Activated CD4-positive, alpha-beta T cell treated with anti-CD3 and anti-CD28 coated beads, Interleukin-2, amount 10 ng/mL, durations not matched to agents 24 days and 14 days (primary cell): Measurements from ENCODE around the gene UGT1A9. TPM values are rescaled to one million over a fixed set of nuclear protein-coding genes. Genes with fewer than 3 reads are reported as not detected.

ENCODE experiments used
- DNase-seq: peaks from one replicate; pipeline ENCODE4 v3.0.0; 2022
- H3K27ac Mint-ChIP-seq: one replicate; pipeline ENCODE4 v1.8.0; 2022; ENCODE audit warnings: mild to moderate bottlenecking, mixed read lengths
- H3K27me3 Mint-ChIP-seq: one replicate; pipeline ENCODE4 v1.8.0; 2022; ENCODE audit warnings: mixed read lengths
- H3K36me3 Mint-ChIP-seq: one replicate; pipeline ENCODE4 v1.8.0; 2022; ENCODE audit warnings: low read depth, mild to moderate bottlenecking, mixed read lengths
- H3K4me1 Mint-ChIP-seq: one replicate; pipeline ENCODE4 v1.8.0; 2021; ENCODE audit warnings: mixed read lengths
- H3K4me3 Mint-ChIP-seq: one replicate; pipeline ENCODE4 v1.8.0; 2022; ENCODE audit warnings: mild to moderate bottlenecking, moderate library complexity, mixed read lengths
- H3K9me3 Mint-ChIP-seq: one replicate; pipeline ENCODE4 v1.8.0; 2021; ENCODE audit warnings: mixed read lengths
- intact Hi-C: fragments of 100-400 bp; cut with micrococcal nuclease; formaldehyde crosslinking; loops from one replicate; pipeline ENCODE4 v1.15.1; 2023
- total RNA-seq: library from RNA; stranded (reverse); gene quantifications from 2 replicates; pipeline ENCODE4 v1.2.3, GENCODE V29; 2022

UGT1A9 gene
- total RNA-seq, 1 donor from 2014 or later = not detected

DNA sequence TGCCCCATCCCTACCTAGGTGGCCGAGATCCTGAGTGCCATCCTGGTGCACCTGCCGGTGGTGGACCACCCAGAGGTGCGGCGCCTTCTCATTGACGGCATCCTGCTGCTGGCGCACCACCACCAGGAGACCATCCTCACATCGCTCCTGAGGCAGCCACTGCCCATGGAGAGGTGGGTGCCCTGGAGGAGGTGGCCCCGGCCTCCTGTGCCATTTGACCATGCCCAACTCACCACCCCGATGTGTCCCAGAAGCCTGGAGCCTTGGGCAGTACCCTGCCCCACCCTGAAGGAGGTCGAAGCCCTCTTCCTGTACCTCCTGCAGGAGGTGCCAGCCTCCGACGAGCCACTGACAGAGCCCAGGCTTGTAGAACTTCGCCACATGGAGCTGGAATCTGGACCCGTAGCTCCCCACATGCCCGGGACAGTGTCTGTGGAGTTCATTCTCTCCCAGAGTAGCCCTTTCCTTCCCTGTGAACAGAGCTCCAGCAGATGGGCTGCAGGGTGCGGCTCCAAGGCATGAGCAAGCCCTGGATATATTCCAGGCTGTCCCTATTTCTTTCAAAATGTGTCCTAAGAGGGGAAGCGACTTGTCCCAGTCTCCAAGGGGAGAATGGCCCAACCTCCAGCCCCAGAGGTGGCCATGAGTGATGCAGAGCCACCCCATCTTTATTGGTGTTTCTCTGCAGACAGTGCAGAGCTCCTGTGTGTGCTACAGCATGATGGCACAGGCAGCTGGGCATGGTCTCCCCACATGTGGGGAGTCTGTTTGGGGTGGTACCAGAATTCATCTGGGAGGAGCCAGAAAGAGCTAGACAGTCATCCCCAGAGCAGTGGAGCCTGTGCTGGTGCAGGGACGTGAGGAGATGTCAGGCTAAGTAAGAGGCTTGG lies 148.4 kb downstream of the UGT1A9 start:
- Mint-ChIP-seq H3K4me3 (no peak overlapping the region), H3K4me1 (no peaks in the 10 kb centered on the region)

DNA sequence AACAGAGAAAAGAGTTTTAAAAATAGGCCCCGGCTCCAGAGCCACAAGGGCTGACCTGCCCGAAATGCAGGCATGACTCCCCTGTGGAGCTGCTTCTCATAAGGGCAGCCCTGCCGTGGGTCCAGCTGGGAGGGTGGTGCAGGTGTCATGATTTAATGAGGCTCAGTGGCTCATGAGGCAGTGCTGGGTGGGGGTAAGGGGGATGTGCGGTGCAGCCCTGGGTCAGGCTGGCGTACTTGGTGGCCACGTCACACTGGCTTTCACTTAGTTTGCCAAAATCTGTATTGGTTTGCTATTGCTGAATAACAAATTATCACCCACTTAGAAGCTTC lies 149.0 kb downstream of the UGT1A9 start:
- DNase-seq = no peak
- Mint-ChIP-seq H3K4me1 (no peaks in the 10 kb centered on the region), H3K27me3 (peaks cover 13% of the 10 kb centered on the region), H3K4me3 (no peak overlapping the region), H3K27ac (no peak overlapping the region), H3K9me3 (no peaks in the 10 kb centered on the region), H3K36me3 (no peaks in the 10 kb centered on the region)
- intact Hi-C loops = no loop called here

More for the DNA sequence above, 148.4 kb downstream of the UGT1A9 start:
- peaks cover 8% of the 10 kb centered on the region for H3K27me3 Mint-ChIP-seq
- no peak for DNase-seq
- H3K27ac Mint-ChIP-seq = no peak overlapping the region
- H3K36me3 Mint-ChIP-seq = no peaks in the 10 kb centered on the region
- no peaks in the 10 kb centered on the region for H3K9me3 Mint-ChIP-seq
- intact Hi-C loops = no loop called here

DNA sequence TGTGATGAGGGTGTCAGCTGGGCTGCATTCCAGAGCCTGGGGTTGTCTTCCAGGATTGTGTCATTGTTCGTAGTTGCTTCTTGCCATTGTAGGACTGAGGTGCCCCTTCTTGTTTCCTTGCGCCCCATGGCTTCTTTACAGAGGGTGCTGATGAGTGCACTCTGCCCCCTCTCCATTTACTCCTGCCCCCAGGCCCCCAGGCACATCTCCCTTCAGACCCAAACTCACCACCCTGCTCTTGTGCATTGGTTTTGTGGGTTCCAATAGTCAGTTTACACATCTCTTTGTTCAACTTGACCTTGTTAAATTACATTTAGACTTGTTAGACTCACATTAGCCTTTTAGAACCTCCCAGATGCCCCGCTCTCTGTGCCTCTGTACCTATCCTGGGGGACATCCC lies 149.5 kb downstream of the UGT1A9 start:
- Mint-ChIP-seq H3K27me3 (peaks cover 12% of the 10 kb centered on the region), H3K4me3 (no peak overlapping the region), H3K36me3 (no peaks in the 10 kb centered on the region), H3K9me3 (no peaks in the 10 kb centered on the region), H3K27ac (no peak overlapping the region), H3K4me1 (no peaks in the 10 kb centered on the region)
- no peak for DNase-seq
- intact Hi-C loops = no loop called here

DNA sequence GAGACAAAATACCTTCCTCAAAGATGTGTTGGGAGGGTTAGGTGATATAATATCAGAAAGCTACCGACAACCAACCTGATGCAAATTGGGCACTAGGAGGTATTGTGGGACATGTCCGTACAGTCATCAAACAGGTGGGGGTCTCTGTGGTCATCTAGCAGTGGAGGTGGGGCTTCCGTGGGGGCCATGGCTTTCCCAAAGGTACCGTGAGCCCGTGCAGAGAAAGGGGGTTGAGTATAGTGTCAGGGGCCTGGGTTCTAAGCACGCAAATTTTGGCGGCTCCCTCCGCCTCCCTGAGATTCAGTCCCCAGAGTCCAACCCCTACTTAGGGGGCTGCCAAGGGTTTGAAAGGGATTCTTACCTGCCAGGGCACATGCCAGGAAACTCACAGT lies 150.0 kb downstream of the UGT1A9 start:
- Mint-ChIP-seq H3K27ac (no peak overlapping the region), H3K27me3 (peaks cover 11% of the 10 kb centered on the region), H3K9me3 (no peaks in the 10 kb centered on the region), H3K4me1 (no peaks in the 10 kb centered on the region), H3K4me3 (no peak overlapping the region), H3K36me3 (no peaks in the 10 kb centered on the region)
- intact Hi-C loops = no loop called here
- no peak for DNase-seq

DNA sequence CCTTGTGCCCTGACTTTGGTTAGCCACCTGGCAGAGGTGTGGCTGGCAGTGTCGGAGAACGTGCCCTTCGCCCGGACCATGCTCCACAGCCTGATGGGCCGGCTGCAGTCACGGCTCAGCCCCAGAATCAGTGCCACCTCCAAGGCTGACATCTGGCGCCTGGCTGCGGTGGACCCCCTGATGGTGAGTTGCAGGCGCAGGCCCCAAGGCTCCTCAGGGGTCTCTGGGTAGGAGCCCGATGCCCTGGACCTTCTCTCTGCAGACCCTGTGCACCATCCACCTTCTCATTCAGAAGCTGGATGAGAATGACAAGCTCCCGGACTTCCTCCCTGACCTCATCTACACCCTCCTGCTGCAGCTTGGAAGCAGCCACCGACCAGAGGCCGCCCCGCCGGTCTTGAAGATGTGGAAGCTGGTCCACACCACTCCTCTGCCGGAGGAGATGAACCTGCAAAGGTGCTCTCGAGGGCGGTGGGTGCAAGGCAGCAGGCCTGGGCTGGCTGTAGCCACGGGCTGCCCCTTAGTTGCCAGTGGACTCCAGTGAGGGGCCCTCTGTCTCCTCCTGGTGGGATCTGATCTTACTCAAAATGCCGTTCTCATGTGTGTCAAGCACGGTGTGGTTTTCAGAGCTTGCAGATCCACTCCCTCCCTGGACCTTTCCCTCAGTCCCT lies 150.5 kb downstream of the UGT1A9 start:
- intact Hi-C loops = no loop called here
- Mint-ChIP-seq H3K4me1 (no peaks in the 10 kb centered on the region), H3K4me3 (no peak overlapping the region), H3K9me3 (no peaks in the 10 kb centered on the region), H3K27me3 (peaks cover 11% of the 10 kb centered on the region), H3K36me3 (no peaks in the 10 kb centered on the region), H3K27ac (no peak overlapping the region)
- DNase-seq = no peak

Other genes starting within 250 kb of the UGT1A9 start
- gene USP40, start 105.1 kb upstream of the UGT1A9 start, total RNA-seq = 11.3 and 12.8 TPM in 2 replicates
- gene UGT1A8, start 54.3 kb upstream of the UGT1A9 start, total RNA-seq = not detected in 2 replicates
- gene UGT1A10, start 35.5 kb upstream of the UGT1A9 start, total RNA-seq = not detected in 2 replicates
- not detected in 2 replicates for gene UGT1A7, start 10.0 kb downstream of the UGT1A9 start, total RNA-seq
- not detected in 2 replicates for gene UGT1A6, start 21.0 kb downstream of the UGT1A9 start, total RNA-seq
- not detected in 2 replicates for gene UGT1A5, start 41.0 kb downstream of the UGT1A9 start, total RNA-seq
- not detected in 2 replicates for gene UGT1A4, start 46.8 kb downstream of the UGT1A9 start, total RNA-seq
- gene UGT1A3, start 57.1 kb downstream of the UGT1A9 start, total RNA-seq = not detected in 2 replicates
- not detected in 2 replicates for gene UGT1A1, start 88.4 kb downstream of the UGT1A9 start, total RNA-seq
- gene MROH2A, start 106.4 kb downstream of the UGT1A9 start, total RNA-seq = not detected in 2 replicates
- 41.5 and 45.6 TPM in 2 replicates for gene HJURP, start 182.6 kb downstream of the UGT1A9 start, total RNA-seq
- not detected in 2 replicates for gene TRPM8, start 245.5 kb downstream of the UGT1A9 start, total RNA-seq